Central memory CD4-positive, alpha-beta T cell (primary cell): ENCODE measurements around the gene UBA6.
"Not testable (repeated sequence)": the region's sequence is repeated elsewhere in the genome, so short reads cannot be mapped to it uniquely, and the experiment has no call there.

Source experiments
- DNase-seq: peaks from one replicate; pipeline ENCODE4 v3.0.0; 2022

Gene UBA6

DNA sequence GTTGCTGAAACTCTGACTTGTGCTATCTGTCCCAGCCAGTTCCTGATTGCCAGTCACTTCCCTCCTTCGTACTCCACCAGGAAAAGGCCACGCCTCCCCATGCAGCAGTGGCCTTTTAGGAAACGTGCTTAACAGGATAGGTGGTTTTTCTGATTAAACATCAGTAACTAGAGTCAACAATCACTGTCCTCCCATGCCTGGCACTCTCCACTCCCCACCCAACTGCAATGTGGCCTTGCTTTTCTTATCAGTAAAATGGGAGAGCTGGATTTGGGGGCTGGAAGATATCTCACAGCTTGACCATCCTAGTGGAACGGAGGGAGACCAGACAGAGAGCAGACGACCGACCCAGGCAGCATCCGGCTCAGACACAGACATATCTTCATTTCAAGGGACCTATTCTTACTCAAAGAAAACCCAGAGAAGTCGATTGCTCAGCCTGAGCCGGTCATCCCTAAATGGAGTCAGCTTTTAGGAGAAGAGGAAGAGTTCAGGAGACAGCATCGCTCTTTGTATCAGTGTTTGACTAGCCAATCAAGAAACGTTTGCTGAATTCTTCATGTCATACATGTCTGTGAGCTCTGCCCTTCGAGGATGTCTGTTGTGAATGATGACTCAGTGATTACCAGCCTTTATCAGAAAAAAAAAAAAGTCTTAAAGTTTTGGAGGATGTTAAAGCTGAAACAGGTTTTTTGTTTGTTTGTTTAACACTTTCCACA lies 12.7 kb upstream of the UBA6 start:
- no peak for DNase-seq

DNA sequence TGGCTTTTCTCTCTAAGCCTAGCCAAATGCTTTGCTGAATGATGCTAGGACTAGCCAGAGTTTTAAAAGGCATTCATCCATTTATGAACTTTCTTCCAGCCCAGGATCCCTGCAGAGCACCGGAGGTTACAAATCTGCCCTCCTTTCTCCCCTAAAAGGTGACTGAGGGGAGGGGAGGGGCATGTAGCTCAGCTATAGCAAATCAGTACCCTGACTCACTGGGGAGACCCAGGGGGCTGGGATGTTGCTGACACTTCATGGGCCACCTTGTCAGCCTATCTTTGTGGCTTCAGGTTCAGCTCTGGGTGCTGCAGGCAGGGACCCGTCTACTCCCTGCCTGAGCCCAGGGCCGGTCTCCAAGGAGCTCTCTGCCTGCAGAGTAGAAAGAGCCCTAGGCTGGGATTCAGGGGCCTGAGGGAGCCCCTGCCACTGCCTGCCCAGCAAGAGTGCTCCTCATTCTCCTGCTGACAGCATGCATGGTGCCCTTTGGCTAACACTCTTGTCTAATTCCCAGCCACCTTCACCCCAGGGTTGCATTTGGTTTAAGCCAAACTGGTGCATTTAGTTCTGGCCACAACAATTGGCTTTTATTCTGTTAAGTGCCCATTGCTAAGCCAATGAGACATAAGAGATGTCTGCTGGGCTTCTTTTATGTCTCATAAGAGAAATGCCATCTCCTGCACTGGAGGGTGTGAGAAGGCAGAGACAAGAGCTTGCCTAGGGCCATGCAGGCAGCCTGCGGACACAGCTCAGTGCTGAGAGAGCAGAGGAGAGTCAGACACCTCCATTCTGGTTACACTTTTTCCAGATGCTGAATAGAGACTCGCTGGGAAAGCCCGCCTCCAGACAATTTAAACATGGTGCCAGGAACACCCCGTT lies 11.9 kb upstream of the UBA6 start:
- DNase-seq: no peak

DNA sequence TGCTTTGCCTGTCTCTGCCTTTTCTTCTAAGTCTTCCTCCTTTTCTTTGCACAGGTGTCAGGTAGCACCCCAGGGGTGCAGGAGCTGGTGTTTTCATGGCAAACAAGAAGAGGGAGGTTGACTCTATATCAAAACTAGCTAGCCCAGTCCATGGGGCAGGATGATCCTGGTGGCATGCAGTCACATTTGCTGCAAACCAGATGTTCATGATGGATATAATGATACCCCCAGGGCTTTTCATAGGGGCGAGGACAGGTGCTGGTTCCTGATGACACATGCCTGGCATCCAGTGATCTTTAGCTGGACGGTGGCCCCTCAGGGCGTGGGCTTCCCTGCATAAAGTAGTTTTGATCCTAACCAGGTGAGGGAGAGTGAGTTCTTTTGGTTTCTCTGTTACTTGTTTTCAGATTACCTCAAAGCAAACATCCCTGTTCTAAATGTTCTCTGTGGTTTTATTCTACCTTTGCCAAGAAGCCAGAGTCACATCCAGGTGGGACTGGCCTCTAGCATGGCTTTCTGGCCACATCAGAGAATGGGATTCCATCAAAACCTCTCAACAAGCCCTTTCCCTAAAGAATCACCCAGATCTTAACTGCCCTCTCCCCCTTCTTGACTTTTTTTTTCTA lies 11.2 kb upstream of the UBA6 start:
- no peak for DNase-seq

DNA sequence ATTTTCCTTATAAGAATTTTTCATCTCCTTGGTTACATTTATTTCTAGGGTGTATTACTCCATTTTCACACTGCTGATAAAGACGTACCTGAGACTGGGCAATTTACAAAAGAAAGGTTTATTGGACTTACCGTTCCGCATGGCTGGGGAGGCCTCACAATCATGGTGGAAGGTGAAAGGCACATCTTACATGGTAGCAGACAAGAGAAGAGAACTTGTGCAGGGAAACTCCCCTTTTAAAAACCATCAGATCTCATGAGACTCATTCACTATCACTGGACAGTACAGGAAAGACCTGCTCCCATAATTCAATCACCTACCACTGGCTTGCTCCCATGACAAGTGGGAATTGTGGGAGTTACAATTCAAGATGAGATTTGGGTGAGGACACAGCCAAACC lies 5.7 kb upstream of the UBA6 start:
- not testable (repeated sequence) for DNase-seq

DNA sequence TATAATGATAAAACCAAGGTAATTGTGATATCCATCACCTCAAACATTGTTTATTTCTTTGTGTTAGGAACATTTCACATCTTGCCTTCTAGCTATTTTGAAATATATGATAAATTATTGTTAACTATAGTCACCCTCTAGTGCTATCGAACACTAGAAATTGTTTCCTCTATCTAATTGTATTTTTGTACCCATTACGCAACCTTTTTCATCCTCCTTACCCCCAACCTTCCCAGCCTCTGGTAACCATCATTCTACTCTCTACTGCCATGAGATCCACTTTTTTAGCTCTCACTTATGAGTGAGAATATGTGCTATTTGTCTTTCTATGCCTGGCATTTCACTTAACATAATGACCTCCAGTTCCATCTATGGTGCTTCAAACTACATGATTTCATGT lies 3.9 kb upstream of the UBA6 start:
- no peak for DNase-seq

DNA sequence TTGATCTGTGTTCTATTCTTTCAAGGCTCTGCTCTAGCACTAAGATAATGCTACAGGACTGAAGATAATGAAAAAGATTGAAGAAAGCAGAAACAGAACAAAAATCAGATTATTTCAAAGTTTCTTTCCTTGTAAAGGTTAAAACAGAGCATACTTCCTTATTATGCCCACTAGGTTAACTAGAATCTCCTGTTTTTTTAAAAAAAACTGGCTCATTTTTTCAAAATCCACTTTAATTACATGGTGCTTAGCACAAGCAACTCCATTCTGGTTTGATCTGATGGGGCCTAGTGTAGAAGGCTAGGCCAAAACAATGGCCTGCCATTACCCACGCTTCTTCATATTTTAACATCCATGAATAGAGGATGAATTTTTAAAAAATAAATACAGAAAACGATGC lies 1.2 kb upstream of the UBA6 start:
- no peak for DNase-seq

DNA sequence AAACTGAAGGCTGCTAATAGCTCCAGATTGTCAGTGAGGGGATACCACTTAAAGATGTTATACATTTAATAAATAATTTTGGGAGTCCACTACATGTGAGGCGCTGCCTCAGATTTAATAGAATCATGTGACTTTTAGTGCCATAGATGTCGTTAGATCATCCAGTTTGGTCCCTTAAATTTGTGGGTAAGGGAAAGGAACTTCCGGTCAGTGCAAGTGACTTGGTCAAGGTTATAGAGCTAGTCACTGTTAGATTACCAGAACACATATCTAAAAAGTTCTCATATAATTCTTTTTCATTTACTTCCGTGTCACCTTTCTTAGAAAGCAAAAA lies 529 bp upstream of the UBA6 start:
- no peak for DNase-seq

DNA sequence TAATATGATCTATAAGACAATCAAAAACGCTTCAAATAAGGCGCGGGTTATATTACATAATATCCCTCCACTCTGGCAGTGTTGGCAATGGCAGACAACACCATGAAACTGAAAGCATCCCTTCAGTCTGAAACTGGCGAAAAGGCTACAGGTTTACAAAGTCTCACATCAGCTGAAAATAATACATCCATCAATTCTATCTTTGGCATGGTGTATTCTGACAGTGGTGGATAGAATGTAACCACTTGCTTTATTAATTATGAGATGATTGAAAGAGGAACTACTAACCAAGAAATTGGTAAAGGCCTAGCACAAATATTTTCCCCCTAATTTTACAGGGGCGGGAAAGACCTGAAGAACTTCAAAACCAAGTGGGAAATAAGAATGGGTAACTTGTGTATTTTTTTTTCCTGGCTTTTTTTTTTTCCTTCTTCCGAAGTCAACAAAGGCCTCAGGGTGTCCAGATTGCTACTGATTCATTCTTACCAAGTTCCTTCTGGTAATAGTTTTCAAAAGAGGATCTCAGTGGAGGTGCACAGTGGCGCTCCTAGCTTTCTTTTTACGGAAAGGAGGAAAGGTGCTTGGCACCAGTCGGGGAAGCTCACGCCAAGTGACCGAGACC lies 728 bp downstream of the UBA6 start:
- peak; percentile 31 for DNase-seq

DNA sequence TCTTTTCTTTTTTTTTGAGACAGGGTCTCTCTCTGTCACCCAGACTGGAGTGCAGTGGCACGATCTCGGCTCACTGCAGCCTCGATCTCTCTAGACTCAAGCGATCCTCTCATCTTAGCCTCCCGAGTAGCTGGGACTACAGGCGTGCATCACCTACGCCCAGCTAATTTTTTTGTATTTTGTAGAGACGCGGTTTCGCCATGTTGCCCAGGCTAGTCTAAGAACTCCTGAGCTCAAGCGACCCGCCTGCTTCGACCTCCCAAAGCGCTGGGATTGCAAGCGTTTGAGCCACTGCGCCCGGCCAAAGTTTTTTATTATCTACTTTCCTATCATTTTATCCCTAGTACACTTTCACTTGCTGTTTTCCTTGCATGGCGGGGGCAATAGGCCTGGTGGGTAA lies 1.4 kb downstream of the UBA6 start:
- DNase-seq: no peak

DNA sequence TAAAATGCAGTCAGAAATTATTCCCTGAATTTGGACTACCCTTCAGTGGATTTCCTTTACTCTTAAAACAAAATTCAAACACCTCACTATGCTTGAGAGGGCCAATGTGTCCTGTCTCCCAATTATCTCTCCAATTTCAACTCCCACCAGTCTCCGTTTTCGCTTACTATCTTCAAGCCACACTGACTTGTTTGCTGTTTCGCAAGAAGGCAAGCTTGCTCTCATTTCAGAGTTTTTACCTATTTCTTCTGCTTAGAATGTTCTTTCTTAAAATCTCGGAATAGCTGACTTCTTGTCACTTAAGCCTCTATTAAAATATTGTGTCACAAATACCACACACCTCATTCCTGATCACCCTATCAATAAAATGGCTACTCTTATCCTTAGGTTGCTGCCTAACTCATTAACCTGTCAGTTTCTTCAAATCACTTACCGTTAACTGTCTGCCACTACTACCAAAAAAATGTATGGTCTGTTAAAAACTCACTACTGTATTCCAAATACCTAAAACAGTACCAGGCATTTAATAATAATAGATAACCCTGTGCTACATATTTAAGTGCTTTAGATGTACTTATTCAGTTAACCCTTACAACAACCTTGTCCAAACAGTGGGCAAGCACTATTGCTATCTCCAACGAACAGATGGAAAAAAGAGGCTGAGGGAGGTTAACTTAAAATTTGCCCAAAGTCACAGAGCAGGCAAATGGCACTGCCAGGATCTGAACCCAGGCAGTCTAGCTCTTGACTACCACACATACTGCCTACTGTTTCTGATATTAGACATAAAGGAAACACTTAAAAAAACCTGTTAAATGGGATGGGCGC lies 2.9 kb downstream of the UBA6 start:
- no peak for DNase-seq

DNA sequence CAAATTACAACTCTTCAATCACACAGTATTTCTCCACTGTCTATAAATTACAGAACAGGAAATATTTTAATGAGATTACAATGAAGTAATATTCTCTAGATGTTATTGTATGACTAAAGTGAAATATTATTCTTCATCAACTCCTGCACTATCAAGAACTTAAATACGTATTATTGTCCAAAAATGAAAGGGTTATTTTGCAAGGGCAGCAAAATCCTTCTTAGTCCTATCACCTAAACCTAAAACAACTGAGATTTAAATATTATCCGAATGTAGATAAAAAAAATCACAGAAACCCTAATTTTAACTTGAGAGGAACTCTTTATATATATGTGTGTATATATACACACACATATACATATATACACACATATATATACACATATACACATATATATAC lies 4.9 kb downstream of the UBA6 start:
- DNase-seq: no peak

DNA sequence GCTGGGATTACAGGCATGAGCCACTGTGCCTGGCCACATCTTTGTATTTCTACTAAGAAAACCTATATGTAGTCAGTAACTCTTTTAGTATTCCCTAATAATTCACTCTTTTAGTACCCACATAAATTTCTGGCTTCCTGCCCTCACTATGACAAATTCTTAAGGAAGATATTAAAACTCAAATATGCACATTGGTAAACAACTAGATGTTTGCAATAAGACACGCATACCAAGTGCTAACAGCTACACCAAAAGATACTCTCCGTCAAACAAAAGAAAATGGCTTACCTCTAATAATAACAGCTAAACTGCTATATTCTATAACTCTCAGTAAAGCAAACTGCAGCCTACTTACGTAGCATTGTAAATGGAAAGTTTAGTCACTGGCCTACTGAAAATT lies 6.3 kb downstream of the UBA6 start:
- DNase-seq: no peak

DNA sequence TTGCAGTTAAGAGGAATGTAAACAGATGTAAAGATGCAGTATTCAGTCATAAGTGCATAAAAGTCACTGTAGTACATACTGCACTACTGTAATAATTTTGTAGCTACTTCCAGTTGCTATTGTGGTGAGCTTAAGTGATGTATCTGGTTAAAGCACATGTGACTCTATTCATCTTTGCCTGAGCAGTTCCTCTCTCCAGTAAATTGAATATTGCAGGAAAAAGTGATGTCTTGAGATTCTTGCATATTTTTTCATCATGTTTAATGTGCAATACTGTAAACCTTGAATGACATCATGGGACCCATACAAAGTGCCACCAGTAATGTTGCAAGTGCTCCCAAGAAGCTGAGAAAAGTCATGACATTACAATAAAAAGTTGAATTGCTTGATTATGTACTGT lies 9.6 kb downstream of the UBA6 start:
- no peak for DNase-seq

DNA sequence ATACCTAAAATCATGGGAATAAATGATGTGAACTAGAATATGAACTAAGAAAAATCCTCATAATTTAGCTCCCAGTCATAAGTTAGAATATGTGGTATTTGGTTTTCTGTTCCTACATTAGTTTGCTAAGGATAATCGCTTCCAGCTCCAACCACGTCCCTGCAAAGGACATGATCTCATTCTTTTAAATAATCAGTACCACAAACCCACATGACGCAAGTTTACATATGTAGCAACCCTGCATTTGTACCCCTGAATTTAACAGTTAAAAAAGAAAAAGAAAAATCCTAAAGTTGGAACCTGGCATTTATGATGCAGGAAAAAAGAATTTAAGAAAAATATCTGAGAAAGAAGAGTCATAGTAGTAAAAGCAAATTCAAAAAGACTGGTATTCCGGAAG lies 13.3 kb downstream of the UBA6 start:
- DNase-seq: no peak

DNA sequence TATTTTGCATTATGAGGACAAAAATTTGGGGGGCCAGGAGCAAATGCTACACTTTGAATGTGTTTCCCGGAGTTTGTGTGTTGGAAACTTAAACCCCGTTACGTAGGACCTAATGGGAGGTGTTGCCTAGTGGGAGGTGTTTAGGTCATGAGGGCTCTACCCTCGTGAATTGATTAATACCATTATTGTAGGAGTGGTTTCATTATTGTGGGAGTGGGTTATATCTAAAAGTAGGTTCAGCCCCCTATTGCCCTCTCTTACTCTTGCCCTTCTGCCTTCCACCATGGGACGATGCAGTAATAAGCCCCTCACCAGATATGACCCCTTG lies 15.5 kb downstream of the UBA6 start:
- DNase-seq: no peak

DNA sequence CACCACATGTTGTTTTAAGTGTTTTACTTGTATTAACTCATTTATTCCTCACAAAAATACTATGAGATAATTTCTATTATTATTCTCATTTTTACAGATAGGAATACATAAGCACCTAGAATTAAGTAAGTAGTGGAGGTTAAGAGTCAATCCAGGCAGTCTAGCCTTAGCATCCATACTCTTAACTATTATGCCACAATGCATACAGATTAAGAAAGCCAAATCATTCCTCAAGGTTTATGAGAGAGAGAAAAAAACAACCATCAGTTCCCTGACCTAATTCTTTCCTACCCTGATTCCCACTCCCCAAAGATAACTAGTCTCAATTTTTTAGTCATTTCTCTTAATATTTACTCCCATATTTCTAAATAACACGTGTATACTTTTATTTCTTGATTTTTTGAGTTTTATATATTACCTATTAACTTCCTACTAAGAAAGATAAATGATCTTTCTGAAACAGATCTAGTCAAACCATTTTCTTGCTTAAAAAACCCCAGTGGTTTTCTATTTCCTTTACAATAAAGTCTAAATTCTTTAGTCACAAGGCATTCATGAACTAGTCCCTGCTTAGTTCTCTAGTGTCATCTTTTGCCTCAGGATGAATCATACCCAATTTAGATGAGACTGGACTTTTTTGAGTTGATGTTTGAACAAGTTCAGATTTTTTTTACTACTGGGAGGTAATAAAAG lies 16.0 kb downstream of the UBA6 start:
- DNase-seq: no peak

DNA sequence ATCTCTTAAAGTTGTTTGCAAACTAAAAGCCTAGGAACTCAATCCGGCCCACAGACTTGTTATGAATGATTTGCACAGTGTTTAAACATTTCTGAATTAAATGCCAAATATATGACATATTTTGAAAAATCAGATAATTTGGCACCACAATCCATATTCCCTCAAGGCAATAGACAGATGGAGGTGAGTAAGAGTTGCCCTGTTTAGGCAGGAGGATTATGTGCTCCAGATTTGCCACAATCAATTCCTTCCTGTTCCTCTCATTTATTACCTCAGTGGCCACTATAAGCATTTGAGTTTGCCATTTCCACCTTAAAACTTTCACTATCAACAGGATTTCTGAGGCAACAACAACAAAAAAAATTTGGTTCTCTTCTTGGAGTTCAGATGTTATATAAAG lies 18.7 kb downstream of the UBA6 start:
- DNase-seq: no peak

DNA sequence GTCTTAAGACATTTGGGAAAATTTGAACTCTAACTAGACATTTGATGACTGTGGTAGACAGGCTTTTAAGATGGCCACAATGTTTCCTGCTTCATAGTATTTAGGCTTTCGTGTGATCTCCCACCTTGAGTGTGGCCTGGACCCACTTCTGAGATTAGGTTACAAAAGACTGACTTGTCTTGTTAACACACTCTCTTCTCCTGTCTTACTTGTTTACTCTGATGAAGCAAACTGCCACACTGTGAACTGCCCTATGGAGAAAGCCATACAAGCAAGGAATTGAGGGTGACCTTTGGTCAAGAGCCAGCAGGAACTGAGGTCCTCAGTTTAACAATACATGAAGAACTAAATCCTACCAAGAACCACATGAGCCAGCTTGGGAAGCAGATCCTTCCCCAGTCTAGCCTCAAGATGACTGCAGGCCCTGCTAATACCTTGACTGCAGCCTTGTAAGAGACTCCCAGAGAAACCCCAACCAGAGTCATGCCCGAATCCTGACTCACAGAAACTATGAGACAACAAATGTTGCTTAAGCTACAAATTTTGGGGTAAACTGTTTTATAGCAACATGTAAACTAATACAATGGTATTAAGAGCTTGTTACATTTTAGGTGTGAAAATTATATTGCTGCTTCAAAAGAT lies 20.3 kb downstream of the UBA6 start:
- DNase-seq: no peak

DNA sequence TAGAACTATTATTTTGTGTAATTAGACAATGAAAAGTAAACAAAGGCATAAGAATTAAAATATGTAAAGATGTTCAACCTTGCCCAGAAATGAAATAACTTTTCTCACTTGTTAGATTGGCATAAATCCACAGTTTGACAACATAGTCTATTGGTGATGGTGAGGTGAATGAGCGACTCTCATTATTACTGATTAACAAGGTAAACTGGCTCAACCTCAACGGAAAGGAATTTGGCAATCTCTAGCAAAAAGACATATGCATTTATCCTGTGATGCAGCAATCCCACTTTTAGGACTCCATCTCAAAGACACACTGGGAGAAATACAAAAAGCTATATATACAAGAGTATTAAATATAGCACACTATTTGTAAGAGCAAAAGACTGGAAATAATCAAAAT lies 22.3 kb downstream of the UBA6 start:
- no peak for DNase-seq

DNA sequence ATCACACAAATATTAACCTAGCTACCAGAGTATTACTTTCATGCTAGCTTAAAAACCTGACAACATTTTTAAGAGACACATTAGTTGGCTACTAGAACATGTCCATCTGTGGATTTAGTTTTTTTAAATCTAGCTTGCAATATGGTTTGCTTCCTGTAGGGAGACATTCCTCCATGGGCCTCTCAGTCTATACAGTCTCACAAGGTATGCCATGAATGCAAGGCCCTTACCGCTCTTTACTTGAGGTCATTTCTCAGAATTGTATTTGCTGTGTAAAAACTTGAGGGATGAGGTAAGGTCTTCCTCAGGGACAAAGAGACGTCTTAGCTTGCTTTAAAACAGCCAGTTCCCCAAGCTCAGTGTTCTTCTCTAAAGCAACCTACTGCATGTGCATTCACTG lies 26.9 kb downstream of the UBA6 start:
- DNase-seq: no peak

DNA sequence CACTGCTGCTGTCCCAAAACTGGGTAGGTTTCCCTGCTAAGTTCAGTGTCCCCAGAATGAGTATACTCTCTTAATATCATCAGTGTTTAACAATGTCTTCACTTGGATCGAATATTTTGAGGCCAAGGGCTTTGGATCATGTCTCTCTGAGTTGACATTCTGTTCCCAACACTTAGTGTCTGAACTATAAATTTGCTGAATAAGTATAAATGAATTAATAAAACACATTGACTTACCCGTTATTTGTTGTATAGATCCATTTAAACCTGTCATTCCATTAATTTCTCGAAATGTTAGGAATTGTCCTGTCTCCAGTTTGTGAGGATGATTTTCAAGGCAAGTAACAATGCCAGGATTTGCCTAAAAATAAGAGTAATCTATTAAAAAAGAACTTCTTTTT lies 32.6 kb downstream of the UBA6 start:
- no peak for DNase-seq

DNA sequence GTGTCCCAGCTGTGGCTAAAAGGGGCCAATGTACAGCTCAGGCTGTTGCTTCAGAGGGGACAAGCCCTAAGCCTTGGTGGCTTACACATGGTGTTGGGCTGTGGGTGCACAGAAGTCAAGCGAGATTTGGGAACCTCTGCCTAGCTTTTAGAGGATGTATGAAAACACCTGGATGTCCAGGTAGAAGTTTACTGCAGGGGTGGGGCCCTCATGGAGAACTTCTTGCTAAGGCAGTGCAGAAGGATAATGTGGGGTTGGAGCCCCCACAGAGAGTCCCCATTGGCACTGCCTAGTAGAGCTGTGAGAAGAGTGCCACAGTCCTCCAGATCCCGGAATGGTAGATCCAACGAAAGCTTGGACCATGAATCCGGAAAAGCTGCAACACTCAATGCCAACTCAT lies 40.5 kb downstream of the UBA6 start:
- no peak for DNase-seq
